HG03108 (cell line): ENCODE data around the gene CDKAL1.

Experiments used
- ATAC-seq: cut with Tn5 transposase; IDR thresholded peaks from one replicate; pipeline ENCODE4 v1.9.1; 2021; ENCODE audit warnings: moderate library complexity; ENCODE audit not compliant: unreplicated experiment

CDKAL1 gene

GRCh38 chr6:21157186-21157929 lies 623.1 kb downstream of the CDKAL1 start:
- ATAC-seq, result peak; percentile 75

GRCh38 chr6:21158149-21158548 lies 623.9 kb downstream of the CDKAL1 start:
- ATAC-seq, result no peak

- ATAC-seq, result peak; percentile 36
Measured at GRCh38 chr6:21158873-21159272, 624.6 kb downstream of the CDKAL1 start.

- no peak for ATAC-seq
Measured at GRCh38 chr6:21159465-21159864, 625.2 kb downstream of the CDKAL1 start.

- ATAC-seq, result no peak
Measured at GRCh38 chr6:21161707-21162106, 627.5 kb downstream of the CDKAL1 start.

- ATAC-seq, result no peak
Measured at GRCh38 chr6:21163110-21163837, 629.0 kb downstream of the CDKAL1 start.

GRCh38 chr6:21163838-21164180 lies 629.6 kb downstream of the CDKAL1 start:
- no peak for ATAC-seq

- peak; percentile 81 for ATAC-seq
Measured at GRCh38 chr6:21164768-21165326, 630.6 kb downstream of the CDKAL1 start.

- ATAC-seq, result no peak
Measured at GRCh38 chr6:21166754-21167153, 632.5 kb downstream of the CDKAL1 start.

- ATAC-seq, result no peak
Measured at GRCh38 chr6:21167790-21168189, 633.5 kb downstream of the CDKAL1 start.

- ATAC-seq, result no peak
Measured at GRCh38 chr6:21171801-21172200, 637.5 kb downstream of the CDKAL1 start.

- no peak for ATAC-seq
Measured at GRCh38 chr6:21173031-21173430, 638.8 kb downstream of the CDKAL1 start.

GRCh38 chr6:21173678-21174077 lies 639.4 kb downstream of the CDKAL1 start:
- ATAC-seq, result no peak

- ATAC-seq, result no peak
Measured at GRCh38 chr6:21176197-21176596, 641.9 kb downstream of the CDKAL1 start.

GRCh38 chr6:21180155-21180554 lies 645.9 kb downstream of the CDKAL1 start:
- peak; percentile 66 for ATAC-seq

- ATAC-seq, result no peak
Measured at GRCh38 chr6:21180800-21181337, 646.6 kb downstream of the CDKAL1 start.

- peak; percentile 46 for ATAC-seq
Measured at GRCh38 chr6:21181866-21182265, 647.6 kb downstream of the CDKAL1 start.

GRCh38 chr6:21182589-21182988 lies 648.3 kb downstream of the CDKAL1 start:
- ATAC-seq, result no peak

GRCh38 chr6:21185861-21186478 lies 651.7 kb downstream of the CDKAL1 start:
- no peak for ATAC-seq

- ATAC-seq, result no peak
Measured at GRCh38 chr6:21186479-21187055, 652.3 kb downstream of the CDKAL1 start.

GRCh38 chr6:21187485-21187884 lies 653.2 kb downstream of the CDKAL1 start:
- ATAC-seq, result no peak
